Measurements from ENCODE around the gene ATP13A3.

The ATP13A3 gene

DNA sequence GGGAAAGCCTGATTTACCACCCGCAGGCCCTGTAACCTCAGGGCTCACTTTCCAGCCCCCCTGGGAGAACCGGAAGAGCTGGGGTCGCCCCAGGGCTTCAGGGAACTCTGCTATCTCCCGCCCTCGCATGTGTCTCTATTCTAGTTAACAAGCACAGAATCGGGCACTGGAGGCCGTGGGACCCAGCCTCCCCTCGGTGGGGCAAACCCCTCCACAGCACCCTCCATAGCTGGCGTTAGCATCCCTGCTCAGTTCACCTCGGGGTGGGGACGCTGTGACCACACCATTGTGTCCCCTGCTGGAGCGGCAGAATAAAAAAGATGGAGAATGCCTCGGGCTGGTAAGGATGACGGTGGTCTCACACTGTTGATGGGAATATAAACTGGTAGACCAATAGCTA lies 113.8 kb downstream of the ATP13A3 start:
- CTCF ChIA-PET: no interaction called here
- TF ChIP-seq, protein P1, sequence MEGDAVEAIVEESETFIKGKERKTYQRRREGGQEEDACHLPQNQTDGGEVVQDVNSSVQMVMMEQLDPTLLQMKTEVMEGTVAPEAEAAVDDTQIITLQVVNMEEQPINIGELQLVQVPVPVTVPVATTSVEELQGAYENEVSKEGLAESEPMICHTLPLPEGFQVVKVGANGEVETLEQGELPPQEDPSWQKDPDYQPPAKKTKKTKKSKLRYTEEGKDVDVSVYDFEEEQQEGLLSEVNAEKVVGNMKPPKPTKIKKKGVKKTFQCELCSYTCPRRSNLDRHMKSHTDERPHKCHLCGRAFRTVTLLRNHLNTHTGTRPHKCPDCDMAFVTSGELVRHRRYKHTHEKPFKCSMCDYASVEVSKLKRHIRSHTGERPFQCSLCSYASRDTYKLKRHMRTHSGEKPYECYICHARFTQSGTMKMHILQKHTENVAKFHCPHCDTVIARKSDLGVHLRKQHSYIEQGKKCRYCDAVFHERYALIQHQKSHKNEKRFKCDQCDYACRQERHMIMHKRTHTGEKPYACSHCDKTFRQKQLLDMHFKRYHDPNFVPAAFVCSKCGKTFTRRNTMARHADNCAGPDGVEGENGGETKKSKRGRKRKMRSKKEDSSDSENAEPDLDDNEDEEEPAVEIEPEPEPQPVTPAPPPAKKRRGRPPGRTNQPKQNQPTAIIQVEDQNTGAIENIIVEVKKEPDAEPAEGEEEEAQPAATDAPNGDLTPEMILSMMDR (IDR thresholded peaks at IDR 0.05; ENCODE audit: control extremely low read depth, extremely low read depth, low read depth, missing control alignments): no peak
- POLR2A ChIA-PET: no interaction called here
- DNase-seq (ENCODE audit: extremely low spot score): no peak

DNA sequence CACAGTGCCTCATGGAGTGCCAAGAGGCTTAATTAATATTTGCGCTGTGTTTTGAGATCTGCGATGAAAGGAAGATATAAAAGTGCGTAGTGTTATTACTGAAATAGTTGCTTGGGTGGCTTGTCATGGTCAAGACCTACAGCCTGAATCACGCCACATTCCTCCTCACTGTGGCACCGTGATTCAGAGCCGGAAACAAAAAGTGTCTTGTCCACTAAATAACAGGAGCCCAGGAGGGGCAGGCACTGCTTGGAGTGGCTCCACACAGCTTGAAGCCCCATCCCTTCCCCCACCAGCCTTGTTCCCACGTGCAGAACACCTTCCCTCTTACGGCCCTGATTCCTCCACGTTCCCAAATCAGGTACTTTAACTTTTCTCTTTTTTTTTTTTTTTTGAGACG lies 116.0 kb downstream of the ATP13A3 start:
- ChIA-PET POLR2A (no interaction called here), CTCF (no interaction called here)
- TF ChIP-seq, protein P1 (IDR thresholded peaks at IDR 0.05; ENCODE audit: control extremely low read depth, extremely low read depth, low read depth, missing control alignments): no peak
- no peak for DNase-seq (ENCODE audit: extremely low spot score)

DNA sequence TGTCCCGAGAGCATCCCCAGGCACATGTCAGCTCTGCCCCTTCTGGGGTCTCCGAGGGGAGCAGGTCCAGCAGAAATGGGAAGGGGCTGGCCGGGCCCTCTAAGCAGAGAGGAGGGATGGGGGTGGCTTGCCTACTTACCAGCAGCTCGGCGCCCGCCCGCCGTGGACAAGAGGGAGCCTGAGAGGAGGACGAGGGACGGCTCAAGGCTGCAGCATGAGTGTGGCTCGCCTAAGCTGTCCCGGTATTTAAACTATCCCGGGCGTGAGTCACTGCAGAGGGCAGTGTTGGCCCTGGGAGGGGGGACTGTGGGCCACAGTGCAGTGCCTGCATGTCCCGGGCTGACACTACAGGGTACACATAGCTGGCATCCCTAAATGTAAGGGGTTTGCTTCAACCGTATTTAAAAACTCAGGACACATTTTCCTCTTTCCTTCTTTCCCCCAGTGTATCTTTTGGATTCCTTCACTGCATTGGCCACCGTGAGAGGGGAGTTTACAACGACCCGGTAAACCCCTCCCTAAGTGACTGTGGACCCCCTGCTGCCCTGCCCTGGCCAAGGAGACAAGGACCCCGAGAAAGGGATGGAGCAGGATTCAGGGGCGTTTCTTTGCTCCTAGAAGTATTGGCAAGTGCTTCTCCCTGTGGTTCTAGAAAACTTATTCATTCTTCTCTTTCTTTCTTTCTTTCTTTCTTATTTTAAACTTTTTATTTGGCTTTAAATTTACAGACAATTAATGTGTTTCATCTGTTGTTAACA lies 117.1 kb downstream of the ATP13A3 start, which contains the start of gene LRRC15:
Gene LRRC15 (minus strand): TSS at position 222 of the 758 bp plus-strand sequence. CDS start 8,700 bp downstream, outside the sequence.
- TF ChIP-seq, protein P1 (IDR thresholded peaks at IDR 0.05; ENCODE audit: control extremely low read depth, extremely low read depth, low read depth, missing control alignments): no peak
- DNase-seq (ENCODE audit: extremely low spot score): no peak
- ChIA-PET CTCF (interaction anchor here (1.3 kb wide), 1 partner anchor 26 kb away, joined by 6 read pairs; no protein-coding TSS in a partner anchor), POLR2A (no interaction called here)

DNA sequence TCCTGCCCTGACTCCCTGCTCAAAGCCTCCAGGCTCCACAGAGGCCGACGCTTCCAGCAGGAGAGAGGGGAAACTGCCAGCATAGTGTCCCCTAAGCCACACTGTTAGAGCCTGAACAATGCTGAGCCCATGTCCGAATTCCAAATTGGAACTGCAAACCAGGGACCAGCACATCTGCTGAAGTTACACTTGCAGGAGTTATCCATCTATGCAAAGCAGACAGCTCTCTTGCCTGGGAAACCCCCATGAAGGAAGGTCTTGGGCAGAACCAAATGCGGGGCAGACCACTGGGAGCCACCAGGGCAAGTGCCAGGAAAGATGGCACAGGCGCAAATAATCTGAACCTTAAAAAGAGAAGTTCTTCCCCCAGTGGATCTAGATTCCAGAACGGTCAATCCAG lies 117.9 kb downstream of the ATP13A3 start:
- DNase-seq (ENCODE audit: extremely low spot score): no peak
- POLR2A ChIA-PET: no interaction called here
- TF ChIP-seq, protein P1 (IDR thresholded peaks at IDR 0.05; ENCODE audit: control extremely low read depth, extremely low read depth, low read depth, missing control alignments): no peak
- CTCF ChIA-PET: interaction anchor here (1.3 kb wide), 1 partner anchor 25 kb away, joined by 6 read pairs; no protein-coding TSS in a partner anchor

DNA sequence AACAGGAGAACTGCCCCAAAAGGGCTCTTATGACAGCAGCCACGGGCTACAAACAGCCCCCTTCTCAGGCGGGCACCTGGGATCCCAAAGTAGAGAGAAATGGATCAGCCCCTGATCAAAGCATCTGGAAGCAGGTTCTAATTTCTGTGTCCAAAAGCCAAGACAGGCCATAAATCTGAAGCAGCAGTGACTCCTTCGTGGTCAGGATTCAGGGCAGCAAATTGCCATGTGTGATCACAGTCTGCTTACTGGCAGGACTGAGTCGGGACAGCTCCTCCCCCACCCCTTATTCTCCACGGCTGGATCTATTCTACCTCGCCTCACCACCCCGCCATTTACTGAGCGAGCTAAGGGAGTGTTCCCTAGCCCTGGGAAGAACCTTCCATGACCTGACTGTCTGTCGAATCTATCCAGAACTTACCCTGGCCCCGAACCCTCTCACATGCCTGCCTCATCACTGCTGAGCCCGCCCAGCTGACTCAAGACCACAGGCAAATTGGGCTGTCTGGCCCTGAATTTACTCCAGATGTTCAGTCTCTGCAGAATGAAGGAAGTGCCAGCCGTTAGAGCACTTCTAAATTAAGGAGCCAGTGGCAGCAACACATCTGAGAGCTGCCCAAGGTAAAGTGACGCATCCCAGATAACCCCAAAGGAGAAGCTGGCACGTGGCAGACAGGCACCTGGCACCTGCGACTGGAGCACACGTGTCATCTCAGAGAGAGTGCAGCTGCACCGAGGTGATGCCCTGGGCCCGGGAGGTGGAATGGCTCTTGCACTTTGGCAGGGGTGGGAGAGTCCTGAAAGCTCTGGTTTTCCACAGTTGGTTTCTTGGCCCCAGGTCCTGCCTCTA lies 118.6 kb downstream of the ATP13A3 start:
- TF ChIP-seq, protein P1 (IDR thresholded peaks at IDR 0.05; ENCODE audit: control extremely low read depth, extremely low read depth, low read depth, missing control alignments): no peak
- no peak for DNase-seq (ENCODE audit: extremely low spot score)
- ChIA-PET POLR2A (no interaction called here), CTCF (interaction anchor here (1.3 kb wide), 1 partner anchor 25 kb away, joined by 6 read pairs; no protein-coding TSS in a partner anchor)

DNA sequence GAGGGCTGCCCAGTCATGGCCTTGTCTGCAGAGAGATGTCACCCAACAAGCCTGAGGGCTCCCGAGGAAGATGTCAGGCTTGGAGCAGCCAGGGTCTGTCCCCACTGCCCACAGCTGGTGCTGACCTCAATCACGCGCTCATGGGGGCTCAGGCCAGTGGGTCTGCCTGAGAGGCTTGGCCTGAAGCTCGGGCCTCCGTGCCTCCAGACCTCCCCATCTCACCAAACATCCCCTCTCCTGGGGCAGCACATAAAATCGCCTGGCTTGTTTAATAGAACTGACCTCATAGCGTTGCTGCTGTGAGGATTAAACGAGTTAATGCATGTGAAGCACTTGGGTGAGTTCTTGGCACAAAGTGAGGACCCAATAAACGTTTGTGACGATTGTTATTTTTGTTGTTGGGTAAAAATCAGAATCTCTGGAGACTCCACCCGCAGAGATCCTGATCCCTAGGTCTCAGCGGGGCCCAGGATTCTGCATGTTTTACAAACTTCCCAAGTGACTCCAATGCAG lies 120.8 kb downstream of the ATP13A3 start:
- POLR2A ChIA-PET: no interaction called here
- DNase-seq (ENCODE audit: extremely low spot score): no peak
- CTCF ChIA-PET: no interaction called here
- TF ChIP-seq, protein P1 (IDR thresholded peaks at IDR 0.05; ENCODE audit: control extremely low read depth, extremely low read depth, low read depth, missing control alignments): no peak
